GM18511 (cell line): ENCODE results near the gene PSMB2.
"Not testable (repeated sequence)": the region's sequence is repeated elsewhere in the genome, so short reads cannot be mapped to it uniquely, and the experiment has no call there.

Experiments used
- ATAC-seq: cut with Tn5 transposase; IDR thresholded peaks from one replicate; pipeline ENCODE4 v1.9.1; 2021; ENCODE audit warnings: mild to moderate bottlenecking, moderate library complexity; ENCODE audit not compliant: unreplicated experiment

PSMB2 gene

GRCh38 chr1:35641233-35641866, at the start of gene PSMB2:
PSMB2 (minus strand) TSS chr1:35641526; CDS start chr1:35641432, 94 bp downstream.
- peak; percentile 81 for ATAC-seq

- no peak for ATAC-seq
Measured at GRCh38 chr1:35691080-35691479, 49.8 kb upstream of the PSMB2 start.

GRCh38 chr1:35690103-35690502, 48.8 kb upstream of the PSMB2 start:
- ATAC-seq: not testable (repeated sequence)

GRCh38 chr1:35688161-35688560, 46.8 kb upstream of the PSMB2 start:
- ATAC-seq: no peak

GRCh38 chr1:35683012-35683411, 41.7 kb upstream of the PSMB2 start:
- ATAC-seq: no peak

- ATAC-seq: no peak
Measured at GRCh38 chr1:35680271-35680670, 38.9 kb upstream of the PSMB2 start.

- no peak for ATAC-seq
Measured at GRCh38 chr1:35675773-35676172, 34.4 kb upstream of the PSMB2 start.

- no peak for ATAC-seq
Measured at GRCh38 chr1:35674111-35674510, 32.8 kb upstream of the PSMB2 start.

GRCh38 chr1:35672116-35672515, 30.8 kb upstream of the PSMB2 start:
- ATAC-seq: no peak

GRCh38 chr1:35668506-35668905, 27.2 kb upstream of the PSMB2 start:
- ATAC-seq: no peak

- ATAC-seq: no peak
Measured at GRCh38 chr1:35666916-35667315, 25.6 kb upstream of the PSMB2 start.

- no peak for ATAC-seq
Measured at GRCh38 chr1:35666216-35666615, 24.9 kb upstream of the PSMB2 start.

GRCh38 chr1:35663434-35663833, 22.1 kb upstream of the PSMB2 start:
- no peak for ATAC-seq

- ATAC-seq: no peak
Measured at GRCh38 chr1:35661474-35661795, 20.1 kb upstream of the PSMB2 start.

- no peak for ATAC-seq
Measured at GRCh38 chr1:35660581-35661473, 19.5 kb upstream of the PSMB2 start.

GRCh38 chr1:35659589-35659988, 18.3 kb upstream of the PSMB2 start:
- ATAC-seq: no peak

- no peak for ATAC-seq
Measured at GRCh38 chr1:35657851-35658250, 16.5 kb upstream of the PSMB2 start.

GRCh38 chr1:35656863-35657232, 15.5 kb upstream of the PSMB2 start:
- no peak for ATAC-seq

GRCh38 chr1:35656148-35656862, 15.0 kb upstream of the PSMB2 start:
- no peak for ATAC-seq

GRCh38 chr1:35655196-35655595, 13.9 kb upstream of the PSMB2 start:
- no peak for ATAC-seq

- no peak for ATAC-seq
Measured at GRCh38 chr1:35650416-35650815, 9.1 kb upstream of the PSMB2 start.

- ATAC-seq: no peak
Measured at GRCh38 chr1:35646043-35646442, 4.7 kb upstream of the PSMB2 start.
